HG02870 (cell line): ENCODE data around the gene DDX25.
"Not testable (repeated sequence)": the region's sequence is repeated elsewhere in the genome, so short reads cannot be mapped to it uniquely, and the experiment has no call there.

ENCODE experiments used
- ATAC-seq: cut with Tn5 transposase; IDR thresholded peaks from one replicate; pipeline ENCODE4 v1.9.1; 2021; ENCODE audit warnings: mild to moderate bottlenecking, moderate library complexity; ENCODE audit not compliant: unreplicated experiment

The DDX25 gene

GRCh38 chr11:125903711-125904659 is at the start of gene DDX25:
Gene DDX25, plus strand, starts transcription at chr11:125904508. Its CDS starts 10 bp downstream, at chr11:125904518.
- ATAC-seq, result no peak

- not testable (repeated sequence) for ATAC-seq
These were observed 46.6 kb upstream of the DDX25 start for GRCh38 chr11:125857670-125858069.

DNA sequence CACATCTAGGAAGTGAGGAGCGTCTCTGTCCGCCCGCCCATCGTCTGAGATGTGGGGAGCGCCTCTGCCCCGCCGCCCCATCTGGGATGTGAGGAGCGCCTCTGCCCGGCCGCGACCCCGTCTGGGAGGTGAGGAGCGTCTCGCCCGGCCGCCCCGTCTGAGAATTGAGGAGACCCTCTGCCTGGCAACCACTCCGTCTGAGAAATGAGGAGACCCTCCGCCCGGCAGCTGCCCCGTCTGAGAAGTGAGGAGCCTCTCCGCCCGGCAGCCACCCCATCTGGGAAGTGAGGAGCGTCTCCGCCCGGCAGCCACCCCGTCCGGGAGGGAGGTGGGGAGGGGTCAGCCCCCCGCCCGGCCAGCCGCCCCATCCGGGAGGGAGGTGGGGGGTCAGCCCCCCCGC is 41.5 kb upstream of the DDX25 start:
- not testable (repeated sequence) for ATAC-seq

DNA sequence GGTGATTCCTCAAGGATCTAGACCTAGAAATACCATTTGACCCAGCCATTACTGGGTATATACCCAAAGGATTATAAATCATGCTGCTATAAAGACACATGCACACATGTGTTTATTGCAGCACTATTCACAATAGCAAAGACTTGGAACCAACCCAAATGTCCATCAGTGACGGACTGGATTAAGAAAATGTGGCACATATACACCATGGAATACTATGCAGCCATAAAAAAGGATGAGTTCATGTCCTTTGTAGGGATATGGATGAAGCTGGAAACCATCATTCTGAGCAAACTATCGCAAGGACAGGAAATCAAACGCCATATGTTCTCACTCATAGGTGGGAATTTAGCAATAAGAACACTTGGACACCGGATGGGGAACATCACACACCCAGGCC is 39.0 kb upstream of the DDX25 start:
- ATAC-seq, result not testable (repeated sequence)

DNA sequence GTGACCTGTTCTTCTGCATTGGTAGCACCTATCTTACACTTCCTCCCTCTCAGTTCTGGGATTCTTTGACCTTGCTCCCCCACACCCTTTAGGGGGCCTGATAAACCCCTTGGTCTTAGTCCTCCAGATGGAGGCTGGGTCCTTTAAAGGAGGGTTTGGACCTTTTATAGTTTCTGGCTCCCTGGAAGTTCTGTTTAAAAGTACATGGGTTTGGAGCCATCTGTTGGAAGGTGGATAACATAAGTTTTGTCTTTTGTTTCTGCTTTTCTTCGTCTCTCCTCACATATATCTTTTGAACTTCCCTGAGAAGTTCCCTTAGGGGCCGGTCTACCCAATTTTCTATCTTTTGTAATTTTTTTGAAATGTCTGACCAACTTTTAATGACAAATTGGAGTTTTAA is 34.8 kb upstream of the DDX25 start:
- no peak for ATAC-seq

GRCh38 chr11:125871391-125872137 is 32.7 kb upstream of the DDX25 start:
- no peak for ATAC-seq

- ATAC-seq, result no peak
These were observed 32.2 kb upstream of the DDX25 start for GRCh38 chr11:125872138-125872491.

GRCh38 chr11:125873881-125874555 is 30.3 kb upstream of the DDX25 start:
- no peak for ATAC-seq

DNA sequence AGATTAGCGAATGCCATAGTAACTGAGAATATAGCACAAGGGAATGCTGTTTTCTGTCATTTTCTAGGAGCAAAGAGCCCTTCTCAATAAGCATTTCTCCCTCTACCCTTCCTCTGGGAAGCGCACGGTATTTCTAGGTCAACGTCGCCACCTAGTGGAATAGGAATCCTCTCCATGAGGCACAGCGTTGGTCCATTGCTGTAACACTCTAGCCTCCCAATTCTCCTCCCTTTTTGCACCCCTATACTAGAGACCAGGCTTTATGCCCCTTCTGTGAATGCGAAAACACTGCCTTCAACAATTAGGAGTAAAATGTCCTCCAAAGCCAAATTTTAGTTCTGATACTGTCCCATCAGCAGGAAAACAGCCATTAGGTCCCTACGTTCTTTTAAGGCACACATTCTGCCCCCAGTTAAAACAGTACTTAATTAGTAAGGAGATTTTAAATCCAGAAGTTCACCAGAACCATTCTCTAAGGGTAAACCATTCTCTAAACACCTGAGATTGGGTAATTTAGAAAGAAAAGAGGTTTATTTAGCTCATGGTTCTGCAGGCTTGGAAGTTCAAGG is 29.7 kb upstream of the DDX25 start:
- ATAC-seq, result peak; percentile 54

GRCh38 chr11:125881291-125881690 is 23.0 kb upstream of the DDX25 start:
- no peak for ATAC-seq

DNA sequence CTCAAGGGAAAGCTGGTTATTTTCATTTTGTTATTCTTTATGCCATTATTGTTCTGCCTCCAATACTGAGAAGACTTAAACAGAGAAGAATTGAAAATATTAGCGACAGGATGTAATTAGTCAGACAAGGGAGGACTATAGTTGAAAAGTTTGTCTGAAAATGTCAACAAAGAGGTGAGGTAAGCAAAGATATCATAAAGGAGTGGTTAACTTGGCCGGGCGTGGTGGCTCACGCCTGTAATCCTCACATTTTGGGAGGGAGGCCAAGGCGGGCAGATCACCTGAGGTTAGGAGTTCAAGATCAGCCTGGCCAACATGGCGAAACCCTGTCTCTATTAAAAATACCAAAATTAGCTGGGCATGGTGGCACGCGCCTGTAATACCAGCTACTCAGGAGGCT is 20.9 kb upstream of the DDX25 start:
- no peak for ATAC-seq

DNA sequence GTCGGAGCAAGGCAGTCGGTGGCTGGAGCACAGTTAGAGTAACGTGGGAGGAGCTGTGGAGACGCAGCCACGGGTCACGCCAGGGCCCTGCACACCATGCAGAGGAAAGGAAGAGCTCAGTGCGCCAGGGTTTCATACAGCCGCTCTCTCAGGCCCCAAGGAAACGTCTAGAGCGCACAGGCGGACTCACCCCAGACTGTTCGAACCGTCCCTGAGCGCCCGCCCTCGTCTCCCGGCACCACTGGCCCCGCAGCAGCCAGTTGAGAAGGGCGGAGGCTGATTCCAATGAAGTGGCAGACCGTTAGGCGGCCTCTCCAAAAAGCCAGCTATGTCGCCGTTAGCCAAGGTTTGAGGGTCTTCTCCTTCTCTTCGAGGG is 17.3 kb upstream of the DDX25 start:
- ATAC-seq, result peak; percentile 35

- peak; percentile 87 for ATAC-seq
These were observed 16.7 kb upstream of the DDX25 start, which contains the start of gene HYLS1 for GRCh38 chr11:125887373-125888324. Gene HYLS1, plus strand, starts transcription at chr11:125887668. Its CDS starts 11,701 bp downstream, at chr11:125899369.

DNA sequence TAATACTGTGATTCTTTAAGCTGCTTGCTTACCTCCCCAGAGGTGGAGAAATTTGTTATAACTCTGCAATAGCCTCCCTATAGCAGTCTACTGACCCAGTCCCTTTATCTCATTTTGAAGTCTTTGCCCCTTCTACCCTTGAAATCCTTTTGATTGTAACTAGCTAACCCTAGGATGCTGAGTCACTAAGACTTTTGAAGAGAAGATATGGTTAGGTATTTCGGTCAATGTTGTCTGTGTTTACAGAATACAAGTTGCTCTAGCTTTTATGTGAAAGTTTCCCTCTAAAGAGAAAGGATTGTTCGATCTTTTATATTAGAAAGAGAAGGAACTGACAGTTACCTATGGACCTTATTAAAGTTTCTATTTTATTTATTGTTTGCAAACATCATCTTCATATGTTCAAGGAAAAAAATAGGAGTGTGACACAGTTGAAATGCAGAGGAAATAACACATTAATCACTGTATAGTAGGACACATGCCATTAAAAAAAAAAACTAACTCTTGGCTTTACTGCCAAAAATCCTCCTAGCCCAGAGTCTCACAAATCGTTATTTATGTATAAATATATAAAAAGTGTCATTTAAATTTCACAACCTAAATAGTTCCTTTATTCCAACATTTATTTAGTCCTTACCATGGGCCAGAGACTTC is 13.7 kb upstream of the DDX25 start:
- ATAC-seq, result no peak

GRCh38 chr11:125892071-125892470 is 12.2 kb upstream of the DDX25 start:
- no peak for ATAC-seq

- ATAC-seq, result no peak
These were observed 11.3 kb upstream of the DDX25 start for GRCh38 chr11:125892994-125893393.

DNA sequence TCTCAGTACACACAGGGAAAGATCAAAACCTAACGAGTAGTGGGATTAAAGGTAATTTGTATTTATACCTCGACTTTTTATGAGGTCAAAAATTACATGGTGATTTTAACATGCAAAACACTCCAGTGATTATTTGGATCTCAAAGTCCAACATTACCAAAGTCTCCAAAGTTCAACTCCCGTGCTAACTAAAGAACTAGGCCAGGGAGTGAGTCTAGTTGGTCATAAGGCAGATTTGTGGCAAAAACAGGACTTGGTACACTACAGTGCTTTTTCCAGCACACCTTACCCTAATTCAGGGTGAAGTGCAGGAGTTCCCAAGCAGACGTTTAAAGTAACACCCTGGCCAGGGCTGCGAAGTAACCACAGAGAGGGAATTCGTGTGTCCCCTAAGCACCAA is 2.4 kb upstream of the DDX25 start:
- ATAC-seq, result no peak

GRCh38 chr11:125902277-125902926 is 1.9 kb upstream of the DDX25 start:
- ATAC-seq, result no peak
